WTC11 (cell line): ENCODE measurements around the gene CAT. TPM values are rescaled to one million over a fixed set of nuclear protein-coding genes. Genes with fewer than 3 reads are reported as not detected.

Experiments used
- ATAC-seq: fragments of 200-7000 bp; cut with Tn5 transposase; 2 replicates; pipeline ENCODE4 v1.10.0; 2021; ENCODE audit warnings: mild to moderate bottlenecking, moderate library complexity
- CTCF ChIA-PET: fragments of 300-600 bp; sonication (Branson Sonifier 250); formaldehyde crosslinking; loops from one replicate; lab custom pipeline; 2021; ENCODE audit warnings: antibody characterized with exemption; lab: Charles Lee
- POLR2A ChIA-PET: fragments of 350-600 bp; sonication (Branson Sonifier 250); formaldehyde crosslinking; loops from one replicate; lab custom pipeline; 2021; ENCODE audit warnings: antibody characterized with exemption; lab: Charles Lee
- DNase-seq: peaks from one replicate; pipeline ENCODE4 v3.0.0; 2021; ENCODE audit warnings: low spot score
- H3K27ac Mint-ChIP-seq: 2 replicates; pipeline ENCODE4 v1.8.0; 2021; ENCODE audit warnings: mixed read lengths
- H3K27me3 Mint-ChIP-seq: 2 replicates; pipeline ENCODE4 v1.8.0; 2021; ENCODE audit warnings: low read depth, mild to moderate bottlenecking, moderate library complexity, mixed read lengths
- H3K36me3 Mint-ChIP-seq: 2 replicates; pipeline ENCODE4 v1.8.0; 2021; ENCODE audit warnings: mixed read lengths
- H3K4me1 Mint-ChIP-seq: 2 replicates; pipeline ENCODE4 v1.8.0; 2022; ENCODE audit warnings: mixed read lengths
- H3K4me3 Mint-ChIP-seq: 2 replicates; pipeline ENCODE4 v1.8.0; 2021; ENCODE audit warnings: mild to moderate bottlenecking, moderate library complexity, mixed read lengths
- H3K9me3 Mint-ChIP-seq: 2 replicates; pipeline ENCODE4 v1.8.0; 2021; ENCODE audit warnings: mixed read lengths
- ATF6 ChIP-seq: sonication (generic); formaldehyde crosslinking; IDR thresholded peaks from 2 replicates; pipeline ENCODE4 v1.8.1; 2023; ENCODE audit warnings: mild to moderate bottlenecking, missing genetic modification reagents
- CBFB ChIP-seq: sonication (generic); formaldehyde crosslinking; IDR thresholded peaks from 2 replicates; pipeline ENCODE4 v1.8.1; 2022; ENCODE audit warnings: mild to moderate bottlenecking, low read depth, missing genetic modification reagents
- CREM ChIP-seq: sonication (generic); formaldehyde crosslinking; IDR thresholded peaks from 2 replicates; pipeline ENCODE4 v1.8.1; 2022; ENCODE audit warnings: mild to moderate bottlenecking, missing genetic modification reagents, moderate library complexity
- CTCF ChIP-seq: fragments of 200-600 bp; IDR thresholded peaks from 2 replicates; pipeline ENCODE4 v1.8.0; 2022; ENCODE audit warnings: antibody characterized with exemption
- E2F1 ChIP-seq: sonication (generic); formaldehyde crosslinking; IDR thresholded peaks from 2 replicates; pipeline ENCODE4 v1.8.0; 2022; ENCODE audit warnings: mild to moderate bottlenecking, missing genetic modification reagents
- E2F4 ChIP-seq: sonication (generic); formaldehyde crosslinking; IDR thresholded peaks from 2 replicates; pipeline ENCODE4 v1.8.1; 2022; ENCODE audit warnings: low read depth, mild to moderate bottlenecking, moderate library complexity, missing genetic modification reagents, borderline replicate concordance
- E2F5 ChIP-seq: sonication (generic); formaldehyde crosslinking; IDR thresholded peaks from 2 replicates; pipeline ENCODE4 v1.8.1; 2022; ENCODE audit warnings: mild to moderate bottlenecking, moderate library complexity, missing genetic modification reagents
- FOXK1 ChIP-seq: sonication (generic); formaldehyde crosslinking; IDR thresholded peaks from 2 replicates; pipeline ENCODE4 v1.8.0; 2022; ENCODE audit warnings: mild to moderate bottlenecking, moderate library complexity, missing genetic modification reagents
- HMGXB4 ChIP-seq: sonication (generic); formaldehyde crosslinking; IDR thresholded peaks from 2 replicates; pipeline ENCODE4 v1.8.1; 2023; ENCODE audit warnings: mild to moderate bottlenecking, moderate library complexity, missing genetic modification reagents
- STAT6 ChIP-seq: sonication (generic); formaldehyde crosslinking; conservative IDR thresholded peaks from 2 replicates; pipeline ENCODE4 v1.8.1; 2023; ENCODE audit warnings: mild to moderate bottlenecking, low read depth, missing genetic modification reagents, moderate library complexity
- TP53 ChIP-seq: sonication (generic); formaldehyde crosslinking; IDR thresholded peaks from 2 replicates; pipeline ENCODE4 v1.8.1; 2023; ENCODE audit warnings: mild to moderate bottlenecking, missing genetic modification reagents
- ZNF317 ChIP-seq: sonication (generic); formaldehyde crosslinking; IDR thresholded peaks from 2 replicates; pipeline ENCODE4 v1.8.1; 2023; ENCODE audit warnings: low read depth, mild to moderate bottlenecking, moderate library complexity, missing genetic modification reagents, borderline replicate concordance
- total RNA-seq: library from RNA; stranded (reverse); gene quantifications from 3 replicates; pipeline ENCODE4 v1.2.3, GENCODE V29; 2021

Gene CAT
- total RNA-seq, 1 experiment from 2014 or later, result 9.3 TPM

GRCh38 chr11:34407121-34407813 is 31.5 kb upstream of the CAT start:
- ChIA-PET POLR2A (no interaction called here), CTCF (no interaction called here)
- Mint-ChIP-seq H3K4me3 (no peak overlapping the region), H3K9me3 (peaks cover 10% of the 10 kb centered on the region), H3K27me3 (peaks cover 3% of the 10 kb centered on the region), H3K4me1 (peaks cover 9% of the 10 kb centered on the region; the same call in 1 of the 2 replicates), H3K36me3 (no peaks in the 10 kb centered on the region), H3K27ac (no peak overlapping the region)
- no peak for ATAC-seq
- TF ChIP-seq CTCF (no peak), HMGXB4 (no peak), CBFB (CRISPR knock-in tag) (no peak)
- DNase-seq, result no peak

- ChIA-PET CTCF (interaction anchor here (0.7 to 1.7 kb wide), 2 partner anchors 84 to 234 kb away, joined by 3 to 4 read pairs; no protein-coding TSS in a partner anchor), POLR2A (no interaction called here)
- no peak for DNase-seq
- Mint-ChIP-seq H3K27me3 (peaks cover 6% of the 10 kb centered on the region), H3K27ac (no peak overlapping the region), H3K4me3 (no peak overlapping the region), H3K9me3 (peaks cover 22% of the 10 kb centered on the region), H3K4me1 (peaks cover 9% of the 10 kb centered on the region; the same call in 1 of the 2 replicates), H3K36me3 (peaks cover 11% of the 10 kb centered on the region)
- TF ChIP-seq CREM (no peak), ATF6 (CRISPR knock-in tag) (no peak), E2F5 (CRISPR knock-in tag) (no peak), E2F4 (CRISPR knock-in tag) (no peak), STAT6 (CRISPR knock-in tag) (no peak), TP53 (CRISPR knock-in tag) (no peak), E2F1 (CRISPR knock-in tag) (no peak), ZNF317 (CRISPR knock-in tag) (no peak), FOXK1 (CRISPR knock-in tag) (no peak)
- ATAC-seq, result no peak
Measured at GRCh38 chr11:34408580-34409172, 30.1 kb upstream of the CAT start.
